H9 (cell line): ENCODE data around the gene LRRTM1. TPM values are rescaled to one million over a fixed set of nuclear protein-coding genes. Genes with fewer than 3 reads are reported as not detected.

Experiments used
- DNase-seq: peaks from one replicate; pipeline ENCODE4 v3.0.0-alpha.2; 2017
- H2AFZ ChIP-seq: one replicate; pipeline ENCODE4 v1.6.1; 2013; ENCODE audit warnings: mild to moderate bottlenecking, low read length, control low read depth, moderate library complexity
- H2AK5ac ChIP-seq: 2 replicates; pipeline ENCODE4 v1.6.1; 2013; ENCODE audit warnings: low read length, control low read depth, mixed read lengths; ENCODE audit not compliant: insufficient read length
- H2BK120ac ChIP-seq: one replicate; pipeline ENCODE4 v1.6.1; 2013; ENCODE audit warnings: low read depth, mild to moderate bottlenecking, low read length, control low read depth, inconsistent platforms; ENCODE audit not compliant: poor library complexity, severe bottlenecking
- H2BK12ac ChIP-seq: 2 replicates; pipeline ENCODE4 v1.6.1; 2013; ENCODE audit warnings: low read length, control low read depth, mixed read lengths, low read depth; ENCODE audit not compliant: insufficient read length
- H2BK15ac ChIP-seq: 2 replicates; pipeline ENCODE4 v1.6.1; 2013; ENCODE audit warnings: low read depth, low read length, control low read depth
- H2BK20ac ChIP-seq: one replicate; pipeline ENCODE4 v1.6.1; 2013; ENCODE audit warnings: low read depth, mild to moderate bottlenecking, low read length, control low read depth, inconsistent platforms; ENCODE audit not compliant: poor library complexity, severe bottlenecking
- H2BK5ac ChIP-seq: 2 replicates; pipeline ENCODE4 v1.6.1; 2013; ENCODE audit warnings: low read length, control low read depth, mixed read lengths; ENCODE audit not compliant: insufficient read length
- H3K14ac ChIP-seq: 2 replicates; pipeline ENCODE4 v1.6.1; 2013; ENCODE audit warnings: low read length, control low read depth; ENCODE audit not compliant: insufficient read depth
- H3K18ac ChIP-seq: 2 replicates; pipeline ENCODE4 v1.6.1; 2013; ENCODE audit warnings: low read depth, mild to moderate bottlenecking, mixed read lengths, low read length, control low read depth; ENCODE audit not compliant: insufficient read length
- H3K23ac ChIP-seq: 2 replicates; pipeline ENCODE4 v1.6.1; 2013; ENCODE audit warnings: low read length, control low read depth, mixed read lengths, low read depth; ENCODE audit not compliant: insufficient read length
- H3K23me2 ChIP-seq: 2 replicates; pipeline ENCODE4 v1.6.1; 2013; ENCODE audit warnings: low read depth, mild to moderate bottlenecking, mixed read lengths, low read length, control low read depth; ENCODE audit not compliant: insufficient read length, poor library complexity, severe bottlenecking
- H3K27ac ChIP-seq: 2 replicates; pipeline ENCODE4 v1.5.1; 2013; ENCODE audit warnings: low read length, control low read depth, mixed read lengths, low read depth; ENCODE audit not compliant: insufficient read length
- H3K27me3 ChIP-seq: 2 replicates; pipeline ENCODE4 v1.6.1; 2013; ENCODE audit warnings: low read length, control low read depth, inconsistent platforms; ENCODE audit not compliant: insufficient read depth
- H3K4ac ChIP-seq: 2 replicates; pipeline ENCODE4 v1.6.1; 2013; ENCODE audit warnings: low read depth, mild to moderate bottlenecking, control low read depth, inconsistent platforms, low read length, moderate library complexity
- H3K4me1 ChIP-seq: 2 replicates; pipeline ENCODE4 v1.6.1; 2013; ENCODE audit warnings: low read length, control low read depth, inconsistent platforms; ENCODE audit not compliant: insufficient read depth
- H3K4me2 ChIP-seq: 2 replicates; pipeline ENCODE4 v1.6.1; 2013; ENCODE audit warnings: low read length, control low read depth, mixed read lengths; ENCODE audit not compliant: insufficient read length, insufficient read depth
- H3K56ac ChIP-seq: 2 replicates; pipeline ENCODE4 v1.6.1; 2013; ENCODE audit warnings: low read depth, mild to moderate bottlenecking, mixed read lengths, low read length, control low read depth; ENCODE audit not compliant: insufficient read length
- H3K79me1 ChIP-seq: 2 replicates; pipeline ENCODE4 v1.6.1; 2013; ENCODE audit warnings: low read depth, mild to moderate bottlenecking, moderate library complexity, low read length, control low read depth, inconsistent platforms; ENCODE audit not compliant: insufficient read depth, poor library complexity, severe bottlenecking
- H3K79me2 ChIP-seq: 2 replicates; pipeline ENCODE4 v1.6.1; 2013; ENCODE audit warnings: low read length, control low read depth, inconsistent platforms; ENCODE audit not compliant: insufficient read depth
- H3K9ac ChIP-seq: 2 replicates; pipeline ENCODE4 v1.6.1; 2013; ENCODE audit warnings: low read length, control low read depth, mixed read lengths; ENCODE audit not compliant: insufficient read length; ENCODE audit errors: extremely low read depth
- H3K9me3 ChIP-seq: one replicate; pipeline ENCODE4 v1.6.1; 2013; ENCODE audit warnings: low read depth, low read length, inconsistent platforms; ENCODE audit not compliant: control insufficient read depth
- H3T11ph ChIP-seq: one replicate; pipeline ENCODE4 v1.6.1; 2013; ENCODE audit warnings: mild to moderate bottlenecking, low read length, control low read depth, inconsistent platforms
- H4K20me1 ChIP-seq: one replicate; pipeline ENCODE4 v1.6.1; 2013; ENCODE audit not compliant: control insufficient read depth, insufficient read length, insufficient read depth
- H4K5ac ChIP-seq: 2 replicates; pipeline ENCODE4 v1.6.1; 2013; ENCODE audit warnings: low read depth, mild to moderate bottlenecking, mixed read lengths, low read length, control low read depth; ENCODE audit not compliant: insufficient read length
- H4K8ac ChIP-seq: replicated peaks from 2 replicates; pipeline ENCODE4 v1.6.1; 2013; ENCODE audit warnings: low read length, control low read depth, mixed read lengths, low read depth; ENCODE audit not compliant: insufficient read length
- H4K91ac ChIP-seq: 2 replicates; pipeline ENCODE4 v1.6.1; 2013; ENCODE audit warnings: low read depth, mild to moderate bottlenecking, moderate library complexity, mixed read lengths, low read length, control low read depth; ENCODE audit not compliant: insufficient read length
- H3K27ac Mint-ChIP-seq, 3 experiments: 2 replicates in 2 of 3; 3 replicates in 1 of 3; pipeline ENCODE4 v1.8.0; 2020 to 2021; ENCODE audit warnings: mixed read lengths in 3 of 3, mild to moderate bottlenecking in 1 of 3, moderate library complexity in 1 of 3
- H3K27me3 Mint-ChIP-seq: 2 replicates; pipeline ENCODE4 v1.8.0; 2021; ENCODE audit warnings: low read depth, mild to moderate bottlenecking, moderate library complexity, mixed read lengths
- H3K36me3 Mint-ChIP-seq, 3 experiments: 2 replicates in 2 of 3; 3 replicates in 1 of 3; pipeline ENCODE4 v1.8.0; 2020 to 2021; ENCODE audit warnings: low read depth in 3 of 3, mixed read lengths in 3 of 3; ENCODE audit not compliant: insufficient read depth in 1 of 3
- H3K4me1 Mint-ChIP-seq, 2 experiments: 2 replicates each; pipeline ENCODE4 v1.8.0; 2020; ENCODE audit warnings: mixed read lengths in 2 of 2
- H3K4me3 Mint-ChIP-seq, 2 experiments: 2 replicates in 1 of 2; 3 replicates in 1 of 2; pipeline ENCODE4 v1.8.0; 2020 to 2021; ENCODE audit warnings: mild to moderate bottlenecking in 2 of 2, mixed read lengths in 2 of 2, moderate library complexity in 1 of 2
- H3K9me3 Mint-ChIP-seq, 2 experiments: 2 replicates in 1 of 2; 3 replicates in 1 of 2; pipeline ENCODE4 v1.8.0; 2020; ENCODE audit warnings: mild to moderate bottlenecking in 2 of 2, mixed read lengths in 2 of 2, moderate library complexity in 1 of 2
- WGBS: extraction: QIAGEN DNeasy Blood & Tissue Kit; methylation state at CpG from one replicate; pipeline ENCODE4 v1.1.7; 2013; ENCODE audit warnings: missing lambda C conversion rate, low lambda C conversion rate, mixed read lengths; ENCODE audit not compliant: insufficient read length; ENCODE audit errors: extremely low coverage; 5-methylcytosine and 5-hydroxymethylcytosine counted together
- total RNA-seq: library from RNA; stranded (reverse); gene quantifications from 2 replicates; pipeline ENCODE4 v1.2.1, GENCODE V29; 2021
- TF ChIP-seq, protein P1 (sequence below): fragments of 200-600 bp; sonication (generic); conservative IDR thresholded peaks from 3 replicates; pipeline ENCODE4 v1.8.0; 2021; ENCODE audit warnings: antibody characterized with exemption, mild to moderate bottlenecking

The LRRTM1 gene
- total RNA-seq, 1 experiment from 2014 or later: 1.2 TPM

DNA sequence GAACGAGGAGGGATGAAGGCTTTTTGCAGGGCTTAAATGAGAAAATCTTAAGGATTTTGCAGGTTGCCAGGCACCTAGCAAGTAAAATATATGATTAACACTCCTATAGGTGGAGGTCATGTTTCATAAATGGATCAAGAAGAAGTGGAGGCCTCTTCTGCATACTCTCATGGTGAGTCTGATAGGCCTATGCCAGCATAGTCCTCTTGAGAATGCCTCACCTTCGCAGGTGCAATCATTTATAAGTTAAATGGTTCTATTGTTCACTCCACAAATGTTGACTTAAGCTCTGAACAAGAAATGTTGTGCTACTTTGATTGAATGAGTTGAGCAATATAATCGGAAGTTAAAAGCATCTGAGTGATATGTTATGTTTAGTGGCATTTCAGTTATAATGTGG lies 12.1 kb downstream of the LRRTM1 start:
- H3T11ph ChIP-seq: no peak overlapping the region
- no peak overlapping the region for H3K56ac ChIP-seq
- no peak overlapping the region for H3K4me3 Mint-ChIP-seq
- H2BK20ac ChIP-seq: no peak overlapping the region
- no peak overlapping the region for H2AFZ ChIP-seq
- no peak overlapping the region for H4K91ac ChIP-seq
- no peak overlapping the region for H2BK15ac ChIP-seq
- WGBS: no CpG with 5 or more reads among the region's 3 CpGs
- H4K8ac ChIP-seq: no peak overlapping the region
- DNase-seq: no peak
- H3K23me2 ChIP-seq: no peaks in the 10 kb centered on the region
- H3K79me2 ChIP-seq: no peaks in the 10 kb centered on the region
- no peaks in the 10 kb centered on the region for H3K36me3 Mint-ChIP-seq
- H4K5ac ChIP-seq: no peak overlapping the region
- H2BK120ac ChIP-seq: no peak overlapping the region
- H2BK5ac ChIP-seq: no peak overlapping the region
- H3K9me3 Mint-ChIP-seq: no peaks in the 10 kb centered on the region; a peak in 1 of 5 replicates
- no peaks in the 10 kb centered on the region for H4K20me1 ChIP-seq
- peaks cover 6 to 10% of the 10 kb centered on the region in 2 experiments for H3K4me1 Mint-ChIP-seq
- no peaks in the 10 kb centered on the region for H3K9me3 ChIP-seq
- no peaks in the 10 kb centered on the region for H3K79me1 ChIP-seq
- no peak overlapping the region for H3K23ac ChIP-seq
- H3K4me2 ChIP-seq: no peak overlapping the region
- no peak overlapping the region for H3K4ac ChIP-seq
- no peaks in the 10 kb centered on the region for H3K4me1 ChIP-seq
- H3K14ac ChIP-seq: no peak overlapping the region
- no peak overlapping the region for H2AK5ac ChIP-seq
- H3K9ac ChIP-seq: no peak overlapping the region
- no peak overlapping the region for H3K27ac ChIP-seq
- H3K27me3 Mint-ChIP-seq: no peaks in the 10 kb centered on the region; the same call in 1 of the 2 replicates
- H3K27ac Mint-ChIP-seq: no peak overlapping the region
- H2BK12ac ChIP-seq: no peak overlapping the region
- H3K27me3 ChIP-seq: no peaks in the 10 kb centered on the region
- no peak overlapping the region for H3K18ac ChIP-seq
- TF ChIP-seq, protein P1, sequence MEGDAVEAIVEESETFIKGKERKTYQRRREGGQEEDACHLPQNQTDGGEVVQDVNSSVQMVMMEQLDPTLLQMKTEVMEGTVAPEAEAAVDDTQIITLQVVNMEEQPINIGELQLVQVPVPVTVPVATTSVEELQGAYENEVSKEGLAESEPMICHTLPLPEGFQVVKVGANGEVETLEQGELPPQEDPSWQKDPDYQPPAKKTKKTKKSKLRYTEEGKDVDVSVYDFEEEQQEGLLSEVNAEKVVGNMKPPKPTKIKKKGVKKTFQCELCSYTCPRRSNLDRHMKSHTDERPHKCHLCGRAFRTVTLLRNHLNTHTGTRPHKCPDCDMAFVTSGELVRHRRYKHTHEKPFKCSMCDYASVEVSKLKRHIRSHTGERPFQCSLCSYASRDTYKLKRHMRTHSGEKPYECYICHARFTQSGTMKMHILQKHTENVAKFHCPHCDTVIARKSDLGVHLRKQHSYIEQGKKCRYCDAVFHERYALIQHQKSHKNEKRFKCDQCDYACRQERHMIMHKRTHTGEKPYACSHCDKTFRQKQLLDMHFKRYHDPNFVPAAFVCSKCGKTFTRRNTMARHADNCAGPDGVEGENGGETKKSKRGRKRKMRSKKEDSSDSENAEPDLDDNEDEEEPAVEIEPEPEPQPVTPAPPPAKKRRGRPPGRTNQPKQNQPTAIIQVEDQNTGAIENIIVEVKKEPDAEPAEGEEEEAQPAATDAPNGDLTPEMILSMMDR: no peak
